ENCODE measurements around the gene CAPN1. TPM values are rescaled to one million over a fixed set of nuclear protein-coding genes. Genes with fewer than 3 reads are reported as not detected.

CAPN1 gene
- total and polyA plus RNA-seq, 2 donors from 2014 or later, result 92.5 to 328 TPM

- TF ChIP-seq, protein P1, sequence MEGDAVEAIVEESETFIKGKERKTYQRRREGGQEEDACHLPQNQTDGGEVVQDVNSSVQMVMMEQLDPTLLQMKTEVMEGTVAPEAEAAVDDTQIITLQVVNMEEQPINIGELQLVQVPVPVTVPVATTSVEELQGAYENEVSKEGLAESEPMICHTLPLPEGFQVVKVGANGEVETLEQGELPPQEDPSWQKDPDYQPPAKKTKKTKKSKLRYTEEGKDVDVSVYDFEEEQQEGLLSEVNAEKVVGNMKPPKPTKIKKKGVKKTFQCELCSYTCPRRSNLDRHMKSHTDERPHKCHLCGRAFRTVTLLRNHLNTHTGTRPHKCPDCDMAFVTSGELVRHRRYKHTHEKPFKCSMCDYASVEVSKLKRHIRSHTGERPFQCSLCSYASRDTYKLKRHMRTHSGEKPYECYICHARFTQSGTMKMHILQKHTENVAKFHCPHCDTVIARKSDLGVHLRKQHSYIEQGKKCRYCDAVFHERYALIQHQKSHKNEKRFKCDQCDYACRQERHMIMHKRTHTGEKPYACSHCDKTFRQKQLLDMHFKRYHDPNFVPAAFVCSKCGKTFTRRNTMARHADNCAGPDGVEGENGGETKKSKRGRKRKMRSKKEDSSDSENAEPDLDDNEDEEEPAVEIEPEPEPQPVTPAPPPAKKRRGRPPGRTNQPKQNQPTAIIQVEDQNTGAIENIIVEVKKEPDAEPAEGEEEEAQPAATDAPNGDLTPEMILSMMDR (IDR thresholded peaks at IDR 0.05; ENCODE audit: borderline replicate concordance, extremely low read depth, insufficient read depth), result no peak
- intact Hi-C loops (cut with DNase I), result no loop called here
- Histone ChIP-seq H3K4me3 (ENCODE audit: low read length in 3 of 3) (peak overlapping the region; percentile 81 to 98 (median 98)), H3K27ac (ENCODE audit: low read depth in 2 of 2, low read length in 2 of 2) (peak overlapping the region; percentile 90 to 99), H3K9me3 (ENCODE audit: control insufficient read depth in 2 of 3, insufficient read depth in 1 of 3, low read length in 3 of 3) (no peaks in the 10 kb centered on the region), H3K27me3 (ENCODE audit: control insufficient read depth, insufficient read depth, low read length) (no peaks in the 10 kb centered on the region), H3K36me3 (ENCODE audit: control insufficient read depth in 2 of 3, insufficient read depth in 3 of 3, low read length in 3 of 3) (no peaks in the 10 kb centered on the region), H3K9ac (ENCODE audit: low read length in 3 of 3) (peak overlapping the region; percentile 93 to 99 (median 97)), H3K4me1 (ENCODE audit: control insufficient read depth in 2 of 3, insufficient read depth in 2 of 3, low read depth in 1 of 3, low read length in 3 of 3) (peaks cover 2 to 13% (median 6%) of the 10 kb centered on the region in 3 donors)
- DNase-seq (peak in 1 of 5 donors; percentile 49), FAIRE-seq (no peak)
These were observed 79.2 kb downstream of the CAPN1 start for GRCh38 chr11:65260756-65261590.

Other genes starting within 250 kb of the CAPN1 start
- not detected for gene GPHA2, start 246.0 kb upstream of the CAPN1 start, total RNA-seq
- 0.99 TPM for gene GPHA2, start 246.0 kb upstream of the CAPN1 start, polyA plus RNA-seq (ENCODE audit: insufficient read depth, low read depth, low replicate concordance)
- gene MAJIN, start 209.8 kb upstream of the CAPN1 start, total RNA-seq, result not detected
- 0.80 TPM for gene MAJIN, start 209.8 kb upstream of the CAPN1 start, polyA plus RNA-seq (ENCODE audit: insufficient read depth, low read depth, low replicate concordance)
- gene BATF2, start 185.0 kb upstream of the CAPN1 start, total RNA-seq, result 5.9 TPM
- gene BATF2, start 185.0 kb upstream of the CAPN1 start, polyA plus RNA-seq (ENCODE audit: insufficient read depth, low read depth, low replicate concordance), result 8.8 TPM
- 91.6 TPM for gene ARL2, start 167.8 kb upstream of the CAPN1 start, total RNA-seq
- gene ARL2, start 167.8 kb upstream of the CAPN1 start, polyA plus RNA-seq (ENCODE audit: insufficient read depth, low read depth, low replicate concordance), result 284 TPM
- 29.6 TPM for gene SNX15, start 154.5 kb upstream of the CAPN1 start, total RNA-seq
- 27.7 TPM for gene SNX15, start 154.5 kb upstream of the CAPN1 start, polyA plus RNA-seq (ENCODE audit: insufficient read depth, low read depth, low replicate concordance)
- 6.8 TPM for gene SAC3D1, start 140.7 kb upstream of the CAPN1 start, total RNA-seq
- gene SAC3D1, start 140.7 kb upstream of the CAPN1 start, polyA plus RNA-seq (ENCODE audit: insufficient read depth, low read depth, low replicate concordance), result 13.4 TPM
- 9.4 TPM for gene NAALADL1, start 123.4 kb upstream of the CAPN1 start, total RNA-seq
- 17.1 TPM for gene NAALADL1, start 123.4 kb upstream of the CAPN1 start, polyA plus RNA-seq (ENCODE audit: insufficient read depth, low read depth, low replicate concordance)
- gene CDCA5, start 97.9 kb upstream of the CAPN1 start, total RNA-seq, result 1.4 TPM
- gene CDCA5, start 97.9 kb upstream of the CAPN1 start, polyA plus RNA-seq (ENCODE audit: insufficient read depth, low read depth, low replicate concordance), result 0.43 TPM
- gene ZFPL1, start 97.7 kb upstream of the CAPN1 start, total RNA-seq, result 31.4 TPM
- gene ZFPL1, start 97.7 kb upstream of the CAPN1 start, polyA plus RNA-seq (ENCODE audit: insufficient read depth, low read depth, low replicate concordance), result 43.1 TPM
- 110 TPM for gene VPS51, start 85.7 kb upstream of the CAPN1 start, total RNA-seq
- 98.3 TPM for gene VPS51, start 85.7 kb upstream of the CAPN1 start, polyA plus RNA-seq (ENCODE audit: insufficient read depth, low read depth, low replicate concordance)
- gene TM7SF2, start 70.1 kb upstream of the CAPN1 start, total RNA-seq, result 20.9 TPM
- gene TM7SF2, start 70.1 kb upstream of the CAPN1 start, polyA plus RNA-seq (ENCODE audit: insufficient read depth, low read depth, low replicate concordance), result 88.2 TPM
- gene ZNHIT2, start 64.2 kb upstream of the CAPN1 start, total RNA-seq, result 14.0 TPM
- gene ZNHIT2, start 64.2 kb upstream of the CAPN1 start, polyA plus RNA-seq (ENCODE audit: insufficient read depth, low read depth, low replicate concordance), result 21.1 TPM
- gene FAU, start 59.8 kb upstream of the CAPN1 start, total RNA-seq, result 794 TPM
- gene FAU, start 59.8 kb upstream of the CAPN1 start, polyA plus RNA-seq (ENCODE audit: insufficient read depth, low read depth, low replicate concordance), result 927 TPM
- gene MRPL49, start 59.6 kb upstream of the CAPN1 start, total RNA-seq, result 53.3 TPM
- gene MRPL49, start 59.6 kb upstream of the CAPN1 start, polyA plus RNA-seq (ENCODE audit: insufficient read depth, low read depth, low replicate concordance), result 76.7 TPM
- 69.8 TPM for gene SYVN1, start 47.4 kb upstream of the CAPN1 start, total RNA-seq
- gene SYVN1, start 47.4 kb upstream of the CAPN1 start, polyA plus RNA-seq (ENCODE audit: insufficient read depth, low read depth, low replicate concordance), result 21.2 TPM
- gene SPDYC, start 11.7 kb upstream of the CAPN1 start, total RNA-seq, result not detected
- 0.43 TPM for gene SPDYC, start 11.7 kb upstream of the CAPN1 start, polyA plus RNA-seq (ENCODE audit: insufficient read depth, low read depth, low replicate concordance)
- 6.5 TPM for gene POLA2, start 80.0 kb downstream of the CAPN1 start, total RNA-seq
- gene POLA2, start 80.0 kb downstream of the CAPN1 start, polyA plus RNA-seq (ENCODE audit: insufficient read depth, low read depth, low replicate concordance), result 13.6 TPM
- gene CDC42EP2, start 132.9 kb downstream of the CAPN1 start, total RNA-seq, result 13.7 TPM
- gene CDC42EP2, start 132.9 kb downstream of the CAPN1 start, polyA plus RNA-seq (ENCODE audit: insufficient read depth, low read depth, low replicate concordance), result 19.4 TPM
- gene DPF2, start 151.9 kb downstream of the CAPN1 start, total RNA-seq, result 58.5 TPM
- gene DPF2, start 151.9 kb downstream of the CAPN1 start, polyA plus RNA-seq (ENCODE audit: insufficient read depth, low read depth, low replicate concordance), result 25.9 TPM
- 0.19 TPM for gene TIGD3, start 172.8 kb downstream of the CAPN1 start, total RNA-seq
- 0.95 TPM for gene TIGD3, start 172.8 kb downstream of the CAPN1 start, polyA plus RNA-seq (ENCODE audit: insufficient read depth, low read depth, low replicate concordance)
- gene SLC25A45, start 200.7 kb downstream of the CAPN1 start, total RNA-seq, result 14.7 TPM
- 4.1 TPM for gene SLC25A45, start 200.7 kb downstream of the CAPN1 start, polyA plus RNA-seq (ENCODE audit: insufficient read depth, low read depth, low replicate concordance)
- gene FRMD8, start 204.7 kb downstream of the CAPN1 start, total RNA-seq, result 41.3 TPM
- 9.4 TPM for gene FRMD8, start 204.7 kb downstream of the CAPN1 start, polyA plus RNA-seq (ENCODE audit: insufficient read depth, low read depth, low replicate concordance)
- gene NEAT1, start 240.9 kb downstream of the CAPN1 start, total RNA-seq, result 1,006 TPM
- 595 TPM for gene NEAT1, start 240.9 kb downstream of the CAPN1 start, polyA plus RNA-seq (ENCODE audit: insufficient read depth, low read depth, low replicate concordance)

All from kidney (tissue), 14 donors.